Activated T-cell treated with anti-CD3 and anti-CD28 coated beads, Interleukin-2, amount 50 U/mL, for 48 hours (primary cell): Measurements from ENCODE around the gene GABARAPL1.

Experiments
- DNase-seq, 2 experiments: peaks; one replicate each; pipeline ENCODE4 v3.0.0-alpha.2; 2020

GABARAPL1 gene

GRCh38 chr12:10235761-10236631 is 23.3 kb downstream of the GABARAPL1 start:
- peak in 1 of 2 experiments; percentile 48 for DNase-seq

- DNase-seq, result no peak
Observed at GRCh38 chr12:10236720-10237119, 24.0 kb downstream of the GABARAPL1 start.

DNA sequence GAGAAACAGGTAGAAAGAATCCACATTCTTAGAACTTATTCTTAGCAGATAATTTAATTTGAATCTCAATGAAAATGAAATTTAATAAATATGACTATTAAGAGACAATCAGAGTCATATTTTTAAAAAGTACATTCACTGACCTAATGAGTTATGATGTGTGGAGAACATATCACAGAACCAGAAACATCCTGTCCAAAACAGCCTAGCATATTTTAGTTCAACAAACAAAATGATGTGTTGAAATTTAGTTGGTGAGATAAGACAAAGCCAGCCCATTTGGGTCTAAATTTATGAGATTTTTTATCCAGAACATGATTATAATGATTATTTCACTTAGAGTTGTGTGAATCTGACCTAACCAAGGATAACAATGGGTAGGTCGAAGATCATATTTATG is 25.8 kb downstream of the GABARAPL1 start:
- no peak for DNase-seq

GRCh38 chr12:10241290-10241689 is 28.6 kb downstream of the GABARAPL1 start:
- no peak for DNase-seq

DNA sequence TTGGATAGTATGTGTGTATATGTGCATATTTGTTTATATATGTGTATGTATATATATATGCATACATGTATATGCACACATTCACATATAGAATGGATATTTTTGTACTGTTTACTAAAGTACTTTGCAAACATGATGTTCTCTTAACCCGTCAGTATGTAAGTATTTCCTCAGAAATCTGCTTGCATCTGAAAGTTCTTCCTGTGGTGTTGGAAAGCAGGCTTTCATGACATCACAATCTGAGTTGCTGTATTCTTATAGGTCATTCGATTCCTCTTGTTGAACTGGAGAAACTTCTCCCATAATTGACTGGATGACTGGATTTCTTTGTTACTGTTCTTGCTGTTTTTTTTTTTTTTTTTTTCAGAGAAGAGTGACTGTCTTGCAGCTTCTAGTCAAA is 29.1 kb downstream of the GABARAPL1 start:
- no peak for DNase-seq

DNA sequence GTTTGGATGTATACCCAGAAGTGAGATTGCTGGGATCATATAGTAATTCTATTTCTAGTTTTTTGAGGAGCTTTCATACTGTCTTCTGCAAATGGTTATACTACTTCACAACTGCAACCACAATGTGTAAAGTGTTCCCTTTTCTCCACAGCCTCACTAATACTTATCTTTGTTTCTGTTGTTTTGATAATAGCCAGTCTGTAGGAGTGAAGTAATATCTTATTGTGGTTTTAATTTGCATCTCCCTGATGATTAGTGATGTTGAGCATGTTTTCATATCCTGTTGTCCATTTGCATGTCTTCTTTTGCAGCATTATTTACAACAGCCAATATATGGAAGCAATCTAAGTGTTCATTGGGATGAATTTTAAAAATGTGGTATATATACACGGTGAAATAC is 29.9 kb downstream of the GABARAPL1 start:
- DNase-seq, result no peak

DNA sequence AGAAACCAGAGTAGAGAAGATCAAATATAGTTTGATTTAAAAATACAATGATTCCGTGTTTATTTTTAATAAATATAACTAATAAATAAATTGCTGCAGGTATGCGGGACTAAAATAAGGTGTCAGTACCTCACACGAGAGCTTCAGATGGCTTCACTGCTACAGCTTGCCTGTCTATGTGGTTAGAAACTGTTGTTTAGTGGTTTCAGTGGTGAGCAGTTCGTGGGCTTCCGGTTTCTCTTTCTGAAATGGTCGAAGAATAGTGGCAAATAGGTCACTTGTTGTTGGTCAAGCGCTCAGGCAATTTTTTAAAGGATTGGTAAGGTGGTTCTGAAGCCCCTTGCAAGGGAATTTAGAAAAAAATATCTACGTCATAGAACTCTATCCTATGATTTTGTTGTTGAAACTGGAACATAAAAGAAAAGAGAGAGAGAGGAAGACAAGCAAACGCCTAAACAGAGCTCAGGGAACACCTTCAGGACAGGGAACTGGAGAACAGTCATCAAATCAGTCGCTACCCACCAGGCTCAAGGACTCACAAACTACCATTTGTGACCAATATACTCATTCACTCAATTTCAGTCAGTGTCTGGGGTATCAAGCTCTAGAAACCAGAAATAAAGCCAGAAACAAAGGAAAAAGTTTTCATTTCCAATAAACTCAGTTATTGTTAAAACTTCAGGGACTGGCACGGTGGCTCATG is 31.3 kb downstream of the GABARAPL1 start:
- DNase-seq, result no peak

- no peak for DNase-seq
Observed at GRCh38 chr12:10247436-10248058, 34.9 kb downstream of the GABARAPL1 start.

DNA sequence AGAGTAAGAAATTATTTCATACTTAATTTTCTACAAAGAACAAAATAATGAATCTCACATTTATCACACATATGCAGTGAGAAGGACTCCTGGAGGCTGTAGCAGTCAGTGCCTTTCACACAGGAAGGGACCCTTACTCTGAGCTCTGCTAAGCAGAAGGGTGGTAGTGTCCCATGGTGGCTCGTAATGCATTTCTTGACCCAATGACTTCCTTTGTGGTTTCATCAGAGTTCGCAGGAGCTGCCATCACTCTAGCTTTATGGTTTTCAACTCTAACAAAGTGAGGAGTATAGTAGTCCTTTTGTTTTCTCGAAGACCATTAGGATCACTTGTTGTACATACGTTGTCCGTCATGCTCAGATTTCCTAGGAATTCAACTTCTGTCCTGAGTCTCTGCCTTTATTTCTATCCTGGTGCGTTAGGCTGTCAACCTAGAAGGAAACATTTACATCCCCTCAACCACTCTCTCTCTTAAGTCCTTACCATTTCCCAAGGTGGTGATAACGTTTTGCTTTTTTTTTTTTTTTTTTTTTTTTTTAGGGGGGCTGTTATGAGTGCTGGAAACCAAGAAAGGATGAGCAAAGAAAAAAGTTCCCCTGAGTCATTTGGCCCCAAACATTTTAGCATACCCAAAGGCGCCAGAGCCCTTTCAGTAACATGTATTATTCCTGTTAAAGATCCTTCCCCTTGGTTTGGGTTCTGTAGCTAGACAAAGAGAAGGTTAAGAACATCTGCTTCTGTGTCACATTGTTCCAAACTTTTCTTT is 37.2 kb downstream of the GABARAPL1 start:
- peak in 1 of 2 experiments; percentile 24 for DNase-seq

DNA sequence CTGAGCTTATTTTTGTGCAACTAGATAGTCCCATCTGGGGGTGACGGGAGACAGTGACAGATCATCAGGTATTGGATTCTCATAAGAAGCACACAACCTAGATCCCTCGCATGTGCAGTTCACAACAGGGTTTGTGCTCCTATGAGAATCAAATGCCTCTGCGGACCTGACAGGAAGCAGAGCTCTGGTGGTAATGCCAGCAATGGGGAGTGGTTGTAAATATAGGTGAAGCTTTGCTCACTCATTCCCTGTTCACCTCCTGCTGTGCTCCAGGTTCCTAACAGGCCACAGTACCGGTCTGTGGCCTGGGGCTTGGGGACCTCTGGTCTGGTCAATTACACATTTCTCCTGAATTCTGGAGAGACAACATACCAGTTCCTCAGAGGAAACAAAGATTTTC is 39.0 kb downstream of the GABARAPL1 start:
- no peak for DNase-seq

- DNase-seq, result no peak
Observed at GRCh38 chr12:10252201-10252600, 39.5 kb downstream of the GABARAPL1 start.

- DNase-seq, result no peak
Observed at GRCh38 chr12:10256064-10256463, 43.4 kb downstream of the GABARAPL1 start.

- DNase-seq, result no peak
Observed at GRCh38 chr12:10260927-10261326, 48.2 kb downstream of the GABARAPL1 start.

GRCh38 chr12:10268037-10268436 is 55.4 kb downstream of the GABARAPL1 start:
- DNase-seq, result no peak

GRCh38 chr12:10272467-10272866 is 59.8 kb downstream of the GABARAPL1 start:
- no peak for DNase-seq
